Measurements from ENCODE around the gene CCNB3.
"Not testable (repeated sequence)": the region's sequence is repeated elsewhere in the genome, so short reads cannot be mapped to it uniquely, and the experiment has no call there.

Gene CCNB3

GRCh38 chrX:50204364-50204899, at the start of gene CCNB3:
Gene CCNB3 (plus strand): TSS chrX:50204765. CDS start chrX:50285164, 80,399 bp downstream.
- DNase-seq (ENCODE audit: low spot score), result peak; percentile 61

- no peak for DNase-seq (ENCODE audit: low spot score)
Observed at GRCh38 chrX:50157545-50158135, 46.9 kb upstream of the CCNB3 start.

- peak; percentile 53 for DNase-seq (ENCODE audit: low spot score)
Observed at GRCh38 chrX:50158593-50158992, 46.0 kb upstream of the CCNB3 start.

GRCh38 chrX:50161127-50161526, 43.4 kb upstream of the CCNB3 start:
- DNase-seq (ENCODE audit: low spot score), result no peak

DNA sequence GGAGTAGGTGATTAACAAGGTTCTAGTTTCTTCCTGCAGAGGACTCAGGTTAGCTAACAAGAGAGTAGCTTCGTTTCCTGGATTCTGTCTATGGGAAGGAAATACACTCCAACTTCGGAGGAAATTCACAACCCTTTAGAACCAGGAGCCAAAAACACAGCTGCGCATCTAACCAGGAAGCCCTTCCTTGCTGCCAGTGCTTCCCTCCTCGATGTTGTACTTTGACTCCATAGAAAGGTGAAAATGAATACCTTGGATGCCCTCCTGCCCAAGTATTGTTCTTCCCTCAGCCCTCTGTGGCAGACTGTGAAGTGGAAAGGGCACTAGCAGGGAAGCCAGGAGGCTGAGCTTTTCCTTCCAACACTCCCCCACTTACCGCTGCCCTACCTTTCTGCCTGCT, 38.8 kb upstream of the CCNB3 start:
- DNase-seq (ENCODE audit: low spot score), result no peak

DNA sequence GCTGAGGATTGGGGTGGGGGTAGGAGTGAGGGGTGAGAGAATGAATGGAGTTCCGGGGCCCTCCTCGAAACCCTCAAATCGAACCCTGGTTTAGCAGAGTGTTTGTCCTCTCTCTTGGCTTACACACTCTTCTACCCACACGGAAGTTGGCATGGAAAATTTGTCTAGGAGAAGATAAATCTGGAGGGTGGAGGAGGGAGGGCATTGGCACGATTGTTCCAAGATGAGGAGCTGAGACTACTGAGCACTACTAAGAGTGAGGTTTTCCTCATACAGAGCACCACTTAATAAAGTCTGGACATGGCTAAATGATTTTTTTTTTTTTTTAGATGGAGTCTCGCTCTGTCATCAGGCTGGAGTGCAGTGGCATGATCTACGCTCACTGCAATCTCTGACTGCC, 37.2 kb upstream of the CCNB3 start:
- no peak for DNase-seq (ENCODE audit: low spot score)

GRCh38 chrX:50168241-50168687, 36.3 kb upstream of the CCNB3 start:
- no peak for DNase-seq (ENCODE audit: low spot score)

GRCh38 chrX:50169717-50170116, 34.8 kb upstream of the CCNB3 start:
- no peak for DNase-seq (ENCODE audit: low spot score)

DNA sequence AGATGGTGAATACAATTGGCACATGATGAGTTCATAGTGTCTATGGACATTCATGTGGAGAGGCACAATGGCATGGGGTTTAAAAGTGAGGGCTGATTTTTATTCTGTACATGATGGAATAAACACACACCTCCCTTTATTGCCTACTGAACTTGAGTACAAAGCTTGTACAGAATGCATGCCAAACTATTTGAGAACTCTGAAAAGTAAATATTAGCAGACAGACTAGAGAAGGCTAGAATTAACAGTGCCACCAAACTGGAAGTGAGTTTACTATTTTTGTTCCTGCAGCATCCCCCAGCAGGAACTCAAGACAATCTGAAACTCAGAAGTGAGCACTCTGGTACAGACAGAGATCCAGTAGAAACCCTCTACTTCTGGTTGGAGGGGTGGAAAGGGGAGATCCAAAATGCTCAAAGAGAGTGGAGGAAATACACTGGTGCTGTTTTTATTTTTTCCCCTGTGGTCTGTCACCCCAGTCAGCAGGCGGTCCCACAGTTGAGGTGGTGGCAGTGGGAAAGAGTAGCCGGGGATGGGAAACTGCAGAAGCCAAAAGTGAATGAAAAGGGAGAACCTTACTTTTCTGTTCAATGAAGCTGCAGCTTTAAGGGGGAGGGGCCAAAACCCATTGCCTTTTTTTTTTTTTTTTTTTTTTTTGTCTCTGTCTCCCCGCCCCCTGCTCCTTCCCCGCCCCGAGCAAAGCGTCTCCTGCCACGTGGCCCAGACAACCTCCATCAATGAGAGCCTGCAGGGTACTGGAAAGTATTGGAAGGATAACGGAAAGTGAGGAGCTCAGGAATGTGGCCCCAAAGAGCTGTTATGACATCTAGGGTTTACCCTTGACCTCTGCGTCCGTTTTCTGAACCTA, 24.3 kb upstream of the CCNB3 start:
- peak; percentile 20 for DNase-seq (ENCODE audit: low spot score)

DNA sequence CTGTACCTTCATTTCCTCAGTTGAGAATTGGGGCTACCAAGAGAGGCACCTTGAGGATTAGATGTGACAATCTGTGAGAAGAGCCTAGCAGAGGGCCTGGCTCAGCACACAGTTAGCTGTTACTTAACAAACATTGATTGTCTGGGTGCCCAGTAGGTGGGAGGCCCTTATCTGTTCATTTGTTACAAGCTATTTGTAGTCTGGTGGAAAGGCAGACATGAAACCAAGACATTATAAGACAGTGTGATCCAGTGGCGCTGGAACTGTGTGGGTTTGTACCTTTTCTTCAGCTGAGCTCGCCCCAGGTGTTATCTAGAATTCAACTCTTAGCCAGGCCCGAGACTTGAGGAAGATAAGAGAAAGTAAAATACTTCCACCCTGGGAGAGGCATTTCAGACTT, 20.7 kb upstream of the CCNB3 start:
- DNase-seq (ENCODE audit: low spot score), result no peak

DNA sequence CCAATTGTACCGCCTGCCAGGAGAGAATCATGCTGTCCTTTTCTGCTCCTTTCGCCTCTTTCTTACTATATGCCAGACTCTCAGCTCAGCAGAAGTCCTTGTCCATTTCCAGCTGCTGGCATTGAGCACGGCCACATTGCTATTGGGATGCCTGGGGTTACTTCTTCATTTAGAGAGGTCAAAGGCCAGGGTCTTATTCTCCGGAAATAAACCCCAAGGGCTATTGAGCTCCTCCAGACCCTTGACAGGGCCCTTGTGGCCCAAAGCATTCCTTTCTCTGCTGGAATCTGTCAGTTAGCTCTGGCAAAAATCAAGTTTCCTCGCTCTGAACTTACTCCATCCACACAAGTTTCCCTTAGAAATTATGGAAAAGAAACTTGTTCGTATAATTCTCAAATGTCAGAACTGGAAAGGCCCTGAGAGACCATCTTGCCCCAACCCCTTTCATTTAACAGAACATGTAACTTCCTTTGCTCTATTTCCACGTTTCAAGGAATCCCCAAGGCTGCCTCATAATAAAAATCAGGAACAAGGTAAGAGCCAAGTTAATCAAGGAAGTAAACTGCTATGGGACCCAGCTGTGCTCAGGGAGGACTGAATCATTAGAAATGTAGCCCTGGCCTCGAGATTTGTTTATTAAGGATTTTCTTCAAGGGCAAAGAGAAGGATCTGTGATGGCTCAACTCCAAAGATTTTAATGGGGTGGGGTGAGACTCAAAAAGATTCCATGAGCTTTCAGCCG, 15.5 kb upstream of the CCNB3 start:
- no peak for DNase-seq (ENCODE audit: low spot score)

DNA sequence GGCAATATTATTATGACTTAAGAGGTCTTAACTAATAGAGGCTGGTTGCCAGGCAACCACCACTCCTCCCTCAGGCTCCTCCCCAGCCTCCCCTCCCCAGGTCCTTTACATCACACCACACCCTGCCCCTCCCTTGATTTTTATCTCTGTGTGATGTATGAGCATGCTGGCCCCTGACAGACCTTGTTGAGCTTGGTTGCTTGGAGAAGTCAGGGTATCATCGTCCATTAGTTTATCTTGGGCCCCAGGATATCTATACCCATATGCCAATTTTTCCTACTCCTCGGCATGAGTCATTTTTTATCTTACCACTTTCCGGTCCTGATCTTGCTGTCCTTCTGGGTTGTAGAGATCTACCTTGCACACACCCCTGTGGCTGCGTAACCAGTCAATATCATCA, 6.2 kb upstream of the CCNB3 start:
- no peak for DNase-seq (ENCODE audit: low spot score)

- no peak for DNase-seq (ENCODE audit: low spot score)
Observed at GRCh38 chrX:50200907-50201306, 3.7 kb upstream of the CCNB3 start, which contains the start of gene AKAP4. Gene AKAP4 (minus strand): TSS chrX:50201007. CDS start chrX:50200889, 118 bp downstream.

GRCh38 chrX:50202539-50202938, 2.0 kb upstream of the CCNB3 start:
- no peak for DNase-seq (ENCODE audit: low spot score)

DNA sequence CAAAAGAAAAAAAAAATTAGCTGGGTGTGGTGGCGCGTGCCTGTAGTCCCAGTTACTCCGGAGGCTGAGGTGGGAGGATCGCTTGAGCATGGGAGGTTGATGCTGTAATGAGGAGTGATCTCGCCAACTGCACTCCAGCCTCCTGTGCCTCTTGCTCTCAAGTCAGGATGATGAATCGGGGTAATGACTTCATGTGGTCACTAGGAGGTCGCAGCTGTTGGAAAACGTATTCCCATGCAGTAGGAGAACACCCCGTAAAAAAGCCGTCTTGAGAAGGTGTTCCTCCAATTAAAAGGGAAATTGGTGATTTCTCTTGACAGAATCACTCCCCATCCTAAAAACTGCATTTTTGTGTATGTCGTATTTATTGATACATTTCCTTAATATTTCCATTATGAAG, 2.2 kb downstream of the CCNB3 start:
- DNase-seq (ENCODE audit: low spot score), result no peak

DNA sequence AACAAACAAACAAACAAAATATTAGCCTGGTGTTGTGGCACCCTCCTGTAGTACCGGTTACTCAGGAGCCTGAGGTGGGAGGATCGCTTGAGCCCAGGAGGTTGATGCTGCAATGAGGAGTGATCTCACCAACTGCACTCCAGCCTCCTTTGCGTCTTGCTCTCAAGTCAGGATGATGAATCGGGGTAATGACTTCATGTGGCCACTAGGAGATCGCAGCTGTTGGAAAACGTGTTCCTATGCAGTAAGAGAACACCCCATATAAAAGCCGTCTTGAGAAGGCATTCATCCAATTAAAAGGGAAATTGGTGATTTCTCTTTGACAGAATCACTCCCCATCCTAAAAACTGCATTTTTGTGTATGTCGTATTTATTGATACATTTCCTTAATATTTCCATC, 6.9 kb downstream of the CCNB3 start:
- DNase-seq (ENCODE audit: low spot score), result peak; percentile 29

- DNase-seq (ENCODE audit: low spot score), result peak; percentile 54
Observed at GRCh38 chrX:50281253-50281652, 76.7 kb downstream of the CCNB3 start.

DNA sequence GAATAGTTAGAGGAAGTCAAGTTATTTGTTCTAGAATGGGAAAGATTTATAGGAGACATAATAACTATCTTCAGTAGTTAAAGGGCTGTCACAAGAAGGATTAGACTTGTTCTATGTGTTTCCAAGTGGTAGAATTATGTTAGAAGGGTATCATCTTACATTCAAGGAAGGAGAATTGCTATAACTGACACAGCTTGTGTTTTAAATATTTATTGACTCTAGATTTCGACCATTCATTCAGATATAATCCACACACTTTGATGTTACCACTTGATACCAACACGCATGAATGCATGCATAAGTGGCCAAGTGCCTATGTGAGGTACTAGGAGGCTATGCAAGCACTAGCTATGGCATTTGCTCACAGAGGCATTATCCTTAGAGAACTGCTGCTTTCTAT, 122.7 kb downstream of the CCNB3 start:
- no peak for DNase-seq (ENCODE audit: low spot score)

DNA sequence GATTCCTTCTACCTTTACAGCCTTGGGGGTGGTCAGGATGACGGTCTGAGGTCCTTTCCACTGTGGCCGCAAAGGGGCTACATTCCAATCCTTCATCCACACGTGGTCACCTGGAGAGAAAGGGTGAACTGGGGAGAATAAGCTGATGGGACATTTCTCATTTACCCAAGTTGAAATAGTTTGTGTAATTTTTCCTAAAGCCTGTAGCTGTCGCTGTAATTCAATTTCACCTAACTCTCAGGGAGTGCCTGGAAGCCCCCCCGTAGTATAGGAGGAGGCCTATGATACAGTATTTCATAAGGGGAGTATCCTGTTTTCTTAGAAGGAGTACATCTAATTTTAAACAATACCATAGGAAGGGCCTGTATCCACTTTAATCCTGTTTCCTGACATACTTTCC, 128.1 kb downstream of the CCNB3 start:
- not testable (repeated sequence) for DNase-seq (ENCODE audit: low spot score)

DNA sequence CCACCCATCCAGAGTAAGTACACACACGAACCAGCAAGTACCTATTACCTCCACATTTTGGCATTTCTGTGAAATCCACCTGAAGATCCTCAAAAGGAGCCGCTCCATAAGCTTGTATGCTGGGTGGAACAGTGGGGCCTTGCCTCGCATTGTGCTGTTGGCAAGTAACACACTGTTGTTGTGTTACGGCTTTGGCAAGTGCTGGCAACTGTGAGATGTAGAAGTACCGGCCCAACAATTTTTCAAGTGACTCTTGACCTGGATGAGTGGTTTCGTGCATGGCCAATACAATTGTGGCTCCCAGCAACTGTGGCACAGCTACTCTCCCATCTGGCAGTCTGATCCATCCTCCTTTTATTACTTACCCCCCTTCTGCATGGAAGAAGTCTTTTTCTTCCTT, 128.7 kb downstream of the CCNB3 start:
- DNase-seq (ENCODE audit: low spot score), result no peak

DNA sequence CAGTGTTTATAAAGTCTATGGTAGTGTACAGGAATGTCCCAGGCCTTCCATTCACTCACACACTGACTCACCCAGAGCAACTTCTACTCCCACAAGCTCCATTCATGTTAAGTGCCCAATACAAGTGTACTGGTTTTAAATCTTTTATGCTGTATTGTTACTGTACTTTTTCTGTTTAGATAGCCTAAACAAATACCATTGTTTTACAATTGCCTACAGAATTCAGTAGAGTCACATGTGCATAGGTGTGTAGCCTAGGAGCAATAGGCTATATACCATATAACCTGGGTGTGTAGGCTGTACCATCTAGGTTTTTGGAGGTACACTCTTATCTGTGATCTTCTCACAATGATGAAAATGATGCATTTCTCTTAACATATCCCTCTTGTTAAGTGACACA, 139.4 kb downstream of the CCNB3 start:
- no peak for DNase-seq (ENCODE audit: low spot score)

DNA sequence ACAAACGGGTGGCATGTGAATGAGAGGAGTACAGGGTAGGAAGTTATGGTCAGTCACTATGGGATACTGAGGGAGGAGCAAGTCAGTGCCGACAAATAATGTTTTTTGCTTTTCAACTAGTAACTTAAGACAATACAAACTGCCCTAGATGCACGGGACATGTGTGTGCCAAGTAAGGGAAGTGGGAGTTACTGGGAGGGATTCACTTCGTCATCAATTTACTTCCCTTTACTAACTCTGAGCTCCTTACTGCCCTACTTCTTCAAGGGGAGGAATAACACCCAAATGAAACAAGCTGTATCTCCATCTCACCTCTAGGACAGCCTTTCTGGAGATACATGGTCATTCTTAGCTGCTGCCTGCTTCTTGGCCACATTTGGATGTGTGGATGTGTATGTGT, 168.4 kb downstream of the CCNB3 start:
- no peak for DNase-seq (ENCODE audit: low spot score)
